ENCODE measurements around the gene FOXC1. TPM values are rescaled to one million over a fixed set of nuclear protein-coding genes. Genes with fewer than 3 reads are reported as not detected.
A peak's percentile ranks its signal among the peaks of the same experiment; 100 is the strongest.

FOXC1 gene
- total and polyA plus RNA-seq, 2 experiments from 2014 or later, result 0.10 to 0.13 TPM

DNA sequence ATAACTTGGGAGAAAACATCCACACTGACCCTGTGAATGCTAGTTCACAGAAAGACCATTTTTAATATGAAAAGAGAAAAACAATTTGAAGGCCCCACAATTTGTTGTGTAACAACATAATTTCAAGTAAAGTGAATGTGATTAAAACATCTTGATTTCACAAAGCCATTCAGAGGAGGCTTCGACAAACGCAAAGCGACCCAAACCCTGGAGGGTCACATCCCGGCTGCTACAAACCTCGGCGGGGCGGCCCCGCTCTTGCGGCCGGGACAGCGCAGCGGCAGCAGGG lies 14.0 kb downstream of the FOXC1 start (continued):
- TF ChIP-seq CTCF (conservative IDR thresholded peaks at IDR 0.05; ENCODE audit: low read depth in 2 of 2) (no peak), EZH2phosphoT487 (IDR thresholded peaks at IDR 0.05; ENCODE audit: unreplicated experiment) (peak; percentile 49), EZH2 (IDR thresholded peaks at IDR 0.05; ENCODE audit: low read depth, unreplicated experiment) (peak; percentile 96)

GRCh38 chr6:1624058-1624850 lies 14.5 kb downstream of the FOXC1 start:
- Mint-ChIP-seq H3K4me3 (peak overlapping the region; percentile 36; the same call in 2 of the 3 replicates), H3K4me1 (peaks cover 17% of the 10 kb centered on the region), H3K36me3 (ENCODE audit: low read depth) (no peaks in the 10 kb centered on the region; the same call in 2 of the 3 replicates), H3K27me3 (ENCODE audit: insufficient read depth, low read depth, poor library complexity) (peaks cover 99% of the 10 kb centered on the region), H3K27ac (no peak overlapping the region), H3K9me3 (no peaks in the 10 kb centered on the region)
- 0 out of 2 replicates have a peak, but pooled peaks cover 12% of the 10 kb centered on the region for H3F3A ChIP-seq (replicated peaks; ENCODE audit: low read depth)
- peaks cover 56% of the 10 kb centered on the region for H4K20me1 ChIP-seq (replicated peaks; ENCODE audit: insufficient read depth)
- H3K27ac ChIP-seq (ENCODE audit: low read depth), result no peak overlapping the region
- no peaks in the 10 kb centered on the region for H3K36me3 ChIP-seq (ENCODE audit: insufficient read depth)
- peaks cover 29% of the 10 kb centered on the region for H3K4me1 ChIP-seq (ENCODE audit: insufficient read depth)
- H3K4me2 ChIP-seq, result peak overlapping the region; percentile 81
- H2AFZ ChIP-seq, result no peak overlapping the region
- peak; percentile 65 for DNase-seq (ENCODE audit: low spot score)
- no peaks in the 10 kb centered on the region for H3K79me2 ChIP-seq (replicated peaks; ENCODE audit: insufficient read depth)
- H3K27me3 ChIP-seq (ENCODE audit: insufficient read depth), result peaks cover 100% of the 10 kb centered on the region
- TF ChIP-seq EZH2 (IDR thresholded peaks at IDR 0.05; ENCODE audit: low read depth, unreplicated experiment), result peak; percentile 76
- TF ChIP-seq CTCF (conservative IDR thresholded peaks at IDR 0.05; ENCODE audit: low read depth in 2 of 2), result no peak
- TF ChIP-seq EZH2phosphoT487 (IDR thresholded peaks at IDR 0.05; ENCODE audit: unreplicated experiment), result peak; percentile 80
- TF ChIP-seq ZNF331 (CRISPR knock-in tag; IDR thresholded peaks at IDR 0.05; ENCODE audit: low read depth), result no peak
- H3K9me2 ChIP-seq (ENCODE audit: insufficient read depth), result no peaks in the 10 kb centered on the region
- peak overlapping the region; percentile 57 for H3K4me3 ChIP-seq
- ATAC-seq, result peak; percentile 19

- no peak overlapping the region for H3K27ac Mint-ChIP-seq
- H3K36me3 ChIP-seq (ENCODE audit: insufficient read depth), result no peaks in the 10 kb centered on the region
- no peaks in the 10 kb centered on the region; the same call in 2 of the 3 replicates for H3K36me3 Mint-ChIP-seq (ENCODE audit: low read depth)
- no peak overlapping the region for H3K27ac ChIP-seq (ENCODE audit: low read depth)
- peak overlapping the region; percentile 81 for H3K4me2 ChIP-seq
- DNase-seq (ENCODE audit: low spot score), result peak; percentile 61
- H3K27me3 Mint-ChIP-seq (ENCODE audit: insufficient read depth, low read depth, poor library complexity), result peaks cover 96% of the 10 kb centered on the region
- no peaks in the 10 kb centered on the region for H3K9me3 Mint-ChIP-seq
- peaks cover 59% of the 10 kb centered on the region for H4K20me1 ChIP-seq (replicated peaks; ENCODE audit: insufficient read depth)
- H3F3A ChIP-seq (replicated peaks; ENCODE audit: low read depth), result 0 out of 2 replicates have a peak, but pooled peaks cover 12% of the 10 kb centered on the region
- H3K4me3 ChIP-seq, result peak overlapping the region; percentile 57
- no peaks in the 10 kb centered on the region for H3K79me2 ChIP-seq (replicated peaks; ENCODE audit: insufficient read depth)
- peak; percentile 7 for ATAC-seq
- H3K4me3 Mint-ChIP-seq, result peak overlapping the region; percentile 61
- peaks cover 97% of the 10 kb centered on the region for H3K27me3 ChIP-seq (ENCODE audit: insufficient read depth)
- peaks cover 29% of the 10 kb centered on the region for H3K4me1 ChIP-seq (ENCODE audit: insufficient read depth)
- no peak overlapping the region for H2AFZ ChIP-seq
- no peaks in the 10 kb centered on the region for H3K9me2 ChIP-seq (ENCODE audit: insufficient read depth)
- H3K4me1 Mint-ChIP-seq, result peaks cover 18% of the 10 kb centered on the region
- TF ChIP-seq REST (IDR thresholded peaks at IDR 0.05; ENCODE audit: unreplicated experiment), result no peak
- TF ChIP-seq POLR2AphosphoS5 (IDR thresholded peaks at IDR 0.05; ENCODE audit: low read depth), result no peak
- TF ChIP-seq ETS1 (IDR thresholded peaks at IDR 0.05), result no peak
- TF ChIP-seq ZNF114 (CRISPR knock-in tag; IDR thresholded peaks at IDR 0.05), result no peak
- no peak for TF ChIP-seq CREB1 (CRISPR knock-in tag; IDR thresholded peaks at IDR 0.05; ENCODE audit: low read depth)
- TF ChIP-seq STAT1 (IDR thresholded peaks at IDR 0.05; ENCODE audit: unreplicated experiment), result no peak
- TF ChIP-seq ZNF331 (CRISPR knock-in tag; IDR thresholded peaks at IDR 0.05; ENCODE audit: low read depth), result no peak
Observed at GRCh38 chr6:1624851-1625781, 15.4 kb downstream of the FOXC1 start.
